K562 (cell line): ENCODE measurements around the gene KRT76. TPM values are rescaled to one million over a fixed set of nuclear protein-coding genes. Genes with fewer than 3 reads are reported as not detected.

Source experiments
- ATAC-seq: fragments of 200-7000 bp; cut with Tn5 transposase; 3 replicates; pipeline ENCODE4 v1.9.1; 2020; ENCODE audit warnings: moderate library complexity
- BruUV-seq: library from RNA; stranded (reverse); fragments of 400-500 nt; replicated peaks from 2 replicates; lab custom pipeline; 2021; lab: Mats Ljungman, UMichigan
- CTCF ChIA-PET: fragments of 300-600 bp; formaldehyde crosslinking; extraction: SDS; loops from one replicate; lab custom pipeline; 2021; ENCODE audit warnings: low intra/inter-chr PET ratio; lab: Yijun Ruan, JAX
- POLR2A ChIA-PET: fragments of 300-600, 350-650 bp; sonication (Branson Sonifier 250); formaldehyde crosslinking; extraction: SDS; loops from one replicate; lab custom pipeline; 2021; ENCODE audit warnings: antibody characterized with exemption, inconsistent platforms; lab: Yijun Ruan, JAX
- DNase-seq, 4 experiments: peaks; one replicate each; pipeline versions ENCODE4 v3.0.0 to v3.0.0-alpha.2; 2011 to 2018; ENCODE audit warnings: low spot score in 3 of 4, mixed read lengths in 3 of 4; ENCODE audit errors: extremely low read depth in 1 of 4
- FAIRE-seq: peaks from 2 replicates; lab custom pipeline; 2011; peaks lifted over from hg19 to GRCh38; lab: Jason Lieb, UNC
- H2AFZ ChIP-seq: 2 replicates; pipeline ENCODE4 v1.6.0; 2011; ENCODE audit warnings: low read depth, low read length, control low read depth, inconsistent platforms
- H3K27ac ChIP-seq: fragments of 200-600 bp; 3 replicates; pipeline ENCODE4 v1.8.0; 2011; ENCODE audit warnings: low read depth, mild to moderate bottlenecking, control low read depth, inconsistent platforms, low read length, moderate library complexity, mixed read lengths; ENCODE audit errors: extremely low read depth
- H3K27me3 ChIP-seq, 2 experiments: fragments of 300-600 bp in 1 of 2; 2 replicates in 1 of 2; 3 replicates in 1 of 2; pipeline versions ENCODE4 v1.6.0 to v1.8.0; 2011; ENCODE audit warnings: inconsistent platforms in 2 of 2, low read length in 2 of 2, mild to moderate bottlenecking in 1 of 2, mixed read lengths in 1 of 2, moderate library complexity in 1 of 2; ENCODE audit not compliant: control insufficient read depth in 2 of 2, insufficient read depth in 2 of 2
- H3K36me3 ChIP-seq: fragments of 300-600 bp; 3 replicates; pipeline ENCODE4 v1.8.0; 2011; ENCODE audit warnings: mild to moderate bottlenecking, low read length, inconsistent platforms; ENCODE audit not compliant: control insufficient read depth, insufficient read depth
- H3K4me1 ChIP-seq, 2 experiments: fragments of 200-600 bp in 1 of 2; replicated peaks in 1 of 2; 2 replicates in 1 of 2; 3 replicates in 1 of 2; pipeline versions ENCODE4 v1.5.1 to v1.8.0; 2011; ENCODE audit warnings: inconsistent platforms in 2 of 2, low read length in 2 of 2, mild to moderate bottlenecking in 1 of 2, mixed read lengths in 1 of 2, moderate library complexity in 1 of 2; ENCODE audit not compliant: control insufficient read depth in 2 of 2, insufficient read depth in 2 of 2
- H3K4me2 ChIP-seq: 2 replicates; pipeline ENCODE4 v1.6.1; 2011; ENCODE audit warnings: low read length, control low read depth, inconsistent platforms, mixed read lengths; ENCODE audit not compliant: insufficient read depth
- H3K4me3 ChIP-seq: fragments of 200-600 bp; sonication (generic), shearing (Covaris generic); 2 replicates; pipeline ENCODE4 v1.5.1; 2016; ENCODE audit warnings: control low read depth, inconsistent platforms
- H3K79me2 ChIP-seq: fragments of 200-600 bp; 3 replicates; pipeline ENCODE4 v1.8.0; 2011; ENCODE audit warnings: low read length, inconsistent platforms; ENCODE audit not compliant: control insufficient read depth, insufficient read depth
- H3K9ac ChIP-seq, 2 experiments: 2 replicates each; pipeline versions ENCODE4 v1.6.0 to v1.6.1; 2011; ENCODE audit warnings: low read depth in 2 of 2, low read length in 2 of 2, control low read depth in 1 of 2, inconsistent platforms in 1 of 2, mild to moderate bottlenecking in 1 of 2, mixed read lengths in 1 of 2; ENCODE audit not compliant: insufficient read depth in 1 of 2
- H3K9me1 ChIP-seq: one replicate; pipeline ENCODE4 v1.6.0; 2011; ENCODE audit warnings: inconsistent platforms, mild to moderate bottlenecking, low read length, moderate library complexity; ENCODE audit not compliant: control insufficient read depth, insufficient read depth
- H3K9me3 ChIP-seq: replicated peaks from 2 replicates; pipeline ENCODE4 v1.5.1; 2011; ENCODE audit warnings: low read depth, low read length, inconsistent platforms; ENCODE audit not compliant: control insufficient read depth, insufficient read depth
- H4K20me1 ChIP-seq: replicated peaks from 2 replicates; pipeline ENCODE4 v1.6.1; 2011; ENCODE audit warnings: low read length, inconsistent platforms, mixed read lengths; ENCODE audit not compliant: control insufficient read depth, insufficient read depth
- ADNP ChIP-seq: fragments of 200-800 bp; sonication (Bioruptor generic); IDR thresholded peaks from 2 replicates; pipeline ENCODE4 v1.6.1; 2016; ENCODE audit warnings: missing genetic modification characterization, missing compliant biosample characterization
- BCOR ChIP-seq: fragments of 450-650 bp; IDR thresholded peaks from 2 replicates; pipeline ENCODE4 v1.6.1; 2016
- CBFA2T2 ChIP-seq: fragments of 450-650 bp; conservative IDR thresholded peaks from 2 replicates; pipeline ENCODE4 v1.6.1; 2017; ENCODE audit warnings: mild to moderate bottlenecking
- HNRNPK ChIP-seq: fragments of 200-400 bp; formaldehyde crosslinking; IDR thresholded peaks from one replicate; pipeline ENCODE4 v1.6.1; 2018; ENCODE audit warnings: mild to moderate bottlenecking, low read depth, low read length; ENCODE audit not compliant: poor library complexity, severe bottlenecking
- KDM1A ChIP-seq, 2 experiments: fragments of 450-650 bp; IDR thresholded peaks; 2 replicates each; pipeline ENCODE4 v1.6.1; 2016; ENCODE audit warnings: mild to moderate bottlenecking in 2 of 2
- KLF1 ChIP-seq: fragments of 450-650 bp; IDR thresholded peaks from 2 replicates; pipeline ENCODE4 v1.6.1; 2016; ENCODE audit warnings: missing genetic modification characterization, missing compliant biosample characterization
- RBM25 ChIP-seq: fragments of 200-400 bp; formaldehyde crosslinking; IDR thresholded peaks from 2 replicates; pipeline ENCODE4 v1.6.1; 2018; ENCODE audit warnings: low read length, low read depth, moderate library complexity; ENCODE audit not compliant: severe bottlenecking
- RCOR1 ChIP-seq, 2 experiments: IDR thresholded peaks; 2 replicates each; pipeline ENCODE4 v1.6.1; 2012; ENCODE audit warnings: low read depth in 2 of 2, low read length in 2 of 2, borderline replicate concordance in 1 of 2, improper control_type of control experiment in 1 of 2
- ZFP36 ChIP-seq: fragments of 150-350 bp; IDR thresholded peaks from 2 replicates; pipeline ENCODE4 v1.6.1; 2018; ENCODE audit warnings: low read length, low read depth; ENCODE audit not compliant: partially characterized antibody
- WGBS: fragments of 100-300 bp; shearing (Covaris generic); methylation state at CpG from one replicate; pipeline ENCODE4 v1.1.6; 2016; ENCODE audit warnings: low coverage, mixed read lengths; ENCODE audit not compliant: insufficient coverage; ENCODE audit errors: missing lambda C conversion rate; 5-methylcytosine and 5-hydroxymethylcytosine counted together
- in situ Hi-C: fragments of 300-500 bp; cut with MboI; formaldehyde crosslinking; loops from 4 replicates; pipeline ENCODE4 v1.15.0; 2018; ENCODE audit warnings: inconsistent platforms, mixed read lengths
- intact Hi-C: fragments of 100-400 bp; cut with micrococcal nuclease; formaldehyde crosslinking; loops from 2 replicates; pipeline ENCODE4 v1.14.2; 2022
- polyA plus RNA-seq, 8 experiments: library from polyadenylated mRNA; depleted of rRNA in 4 of 8; stranded (reverse) in 5 of 8; unstranded in 3 of 8; fragments of >200 nt; fragmentation: Nextera tagmentation in 2 of 8; fragmentation: Illumina TruSeq in 1 of 8; extraction: Ambion mirVana in 2 of 8; extraction: Trizol in 1 of 8; gene quantifications; 2 replicates each; pipeline versions ENCODE4 v1.2.1 to v1.2.3, GENCODE V29; 2011 to 2014; ENCODE audit warnings: inconsistent platforms in 1 of 8, missing spikeins in 1 of 8
- total RNA-seq, 7 experiments: library from RNA; depleted of rRNA in 6 of 7; stranded (reverse); fragments of >200 nt in 6 of 7; fragmentation: Illumina TruSeq in 2 of 7; extraction: Trizol in 2 of 7; gene quantifications; 2 replicates each; pipeline versions ENCODE4 v1.2.1 to v1.2.3, GENCODE V29; 2011 to 2021; ENCODE audit warnings: low replicate concordance in 1 of 7

Gene KRT76
- total and polyA plus RNA-seq, 9 of the 15 experiments (the other 6 are each of a cell fraction or from before 2014, with no cell fraction given) = not detected

DNA sequence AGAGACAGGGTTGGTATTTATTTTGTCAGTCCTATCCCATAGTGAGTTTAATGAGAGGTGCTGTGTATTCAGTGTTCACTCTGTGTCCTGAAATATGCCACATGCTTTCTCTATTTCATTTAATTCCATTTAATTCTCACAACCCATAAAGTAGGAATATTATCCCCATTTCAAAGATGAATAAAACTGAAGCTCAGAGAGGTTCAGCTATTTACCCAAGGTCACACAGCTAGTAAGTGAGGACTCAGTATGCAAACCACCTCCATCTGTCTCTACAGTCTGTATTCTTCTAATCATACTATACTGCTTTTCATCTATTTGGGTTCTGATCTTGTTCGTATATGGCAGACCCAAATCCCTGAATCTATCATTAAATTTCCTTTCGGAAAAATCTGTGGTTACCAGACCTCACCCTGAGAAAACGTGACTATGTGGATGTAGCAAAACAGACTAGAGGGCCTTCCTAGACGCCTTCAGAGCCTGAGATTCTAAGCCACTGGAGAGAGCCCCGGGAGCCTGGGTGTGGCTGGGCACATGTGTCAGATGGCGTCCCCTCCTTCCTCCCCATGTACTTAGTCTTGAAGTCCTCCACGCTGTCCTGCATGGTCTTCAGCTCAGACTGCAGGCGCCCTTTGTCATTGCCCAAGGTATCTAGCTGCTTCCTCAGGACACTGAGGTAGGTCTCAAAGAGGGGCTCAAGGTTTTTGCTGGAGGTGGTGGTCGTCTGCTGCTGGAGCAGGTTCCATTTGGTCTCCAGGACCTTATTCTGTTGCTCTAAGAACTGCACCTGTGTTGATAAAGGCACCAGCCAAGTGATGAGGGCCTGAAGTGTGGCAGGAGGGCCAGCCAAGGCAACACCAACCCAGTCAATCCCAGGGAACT is 34.3 kb upstream of the KRT76 start:
- BruUV-seq = no TSS peak
- H3K27me3 ChIP-seq = peaks cover 30 to 55% of the 10 kb centered on the region in 2 experiments
- TF ChIP-seq BCOR = peak; percentile 60; the same call in 1 of the 2 replicates
- TF ChIP-seq RBM25 = peak; percentile 93
- no peak for TF ChIP-seq CBFA2T2
- TF ChIP-seq HNRNPK = no peak
- 0 out of 4 replicates have a peak, but pooled peaks have one; percentile 13 to 25 for TF ChIP-seq KDM1A (IDR thresholded peaks at IDR 0.05)
- peak; percentile 69 for TF ChIP-seq ZFP36
- TF ChIP-seq ADNP (tag) = 0 out of 2 replicates have a peak, but pooled peaks have one; percentile 37
- no peak for TF ChIP-seq KLF1 (tag)
- TF ChIP-seq RCOR1 (IDR thresholded peaks at IDR 0.05; ENCODE audit: borderline replicate concordance in 1 of 2, low read depth in 2 of 2, low read length in 2 of 2) = 0 out of 4 replicates have a peak, but pooled peaks of 1 of the 2 experiments have one; percentile 13
- in situ Hi-C loops (no loop called here), intact Hi-C loops (no loop called here)
- H3K9ac ChIP-seq = no peak overlapping the region
- no peak overlapping the region for H3K4me3 ChIP-seq
- H3K4me2 ChIP-seq = no peak overlapping the region
- peaks cover 2% of the 10 kb centered on the region for H3K9me1 ChIP-seq
- H4K20me1 ChIP-seq = no peaks in the 10 kb centered on the region; the same call in none of the 2 replicates
- no peaks in the 10 kb centered on the region; a peak in 1 of 5 replicates for H3K4me1 ChIP-seq
- 1% methylated on average over 8 of the region's 9 CpGs for WGBS
- POLR2A ChIA-PET = interaction anchor here (1.3 kb wide), 1 partner anchor 20 kb away, joined by 4 read pairs; no protein-coding TSS in a partner anchor
- no peak overlapping the region for H3K27ac ChIP-seq
- no peak overlapping the region for H2AFZ ChIP-seq
- ATAC-seq (no peak), FAIRE-seq (no peak), DNase-seq (no peak)
- no peaks in the 10 kb centered on the region for H3K9me3 ChIP-seq
- no peaks in the 10 kb centered on the region for H3K36me3 ChIP-seq
- CTCF ChIA-PET = no interaction called here
- no peaks in the 10 kb centered on the region for H3K79me2 ChIP-seq
